HG03095 (cell line): ENCODE results near the gene BMPR1A.
"Not testable (repeated sequence)": the region's sequence is repeated elsewhere in the genome, so short reads cannot be mapped to it uniquely, and the experiment has no call there.

Experiments used
- ATAC-seq: cut with Tn5 transposase; IDR thresholded peaks from one replicate; pipeline ENCODE4 v1.9.1; 2021; ENCODE audit warnings: moderate library complexity; ENCODE audit not compliant: unreplicated experiment

Gene BMPR1A

DNA sequence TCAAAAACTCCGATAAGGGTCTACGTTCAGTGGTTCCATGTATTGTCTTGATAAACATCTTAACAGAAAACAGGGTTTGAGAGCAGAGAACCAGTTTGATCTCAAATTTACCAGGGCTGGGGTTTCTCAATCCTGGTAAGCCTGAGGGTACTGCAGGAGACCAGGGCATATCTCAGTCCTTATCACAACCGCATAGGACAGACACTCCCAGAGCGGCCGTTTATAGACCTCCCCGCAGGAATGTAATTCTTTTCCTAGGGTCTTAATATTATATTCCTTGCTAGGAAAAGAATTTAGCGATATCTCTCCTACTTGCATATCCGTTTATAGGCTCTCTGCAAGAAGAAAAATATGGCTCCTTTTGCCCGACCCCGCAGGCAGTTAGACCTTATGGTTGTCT is 196.3 kb downstream of the BMPR1A start:
- not testable (repeated sequence) for ATAC-seq

DNA sequence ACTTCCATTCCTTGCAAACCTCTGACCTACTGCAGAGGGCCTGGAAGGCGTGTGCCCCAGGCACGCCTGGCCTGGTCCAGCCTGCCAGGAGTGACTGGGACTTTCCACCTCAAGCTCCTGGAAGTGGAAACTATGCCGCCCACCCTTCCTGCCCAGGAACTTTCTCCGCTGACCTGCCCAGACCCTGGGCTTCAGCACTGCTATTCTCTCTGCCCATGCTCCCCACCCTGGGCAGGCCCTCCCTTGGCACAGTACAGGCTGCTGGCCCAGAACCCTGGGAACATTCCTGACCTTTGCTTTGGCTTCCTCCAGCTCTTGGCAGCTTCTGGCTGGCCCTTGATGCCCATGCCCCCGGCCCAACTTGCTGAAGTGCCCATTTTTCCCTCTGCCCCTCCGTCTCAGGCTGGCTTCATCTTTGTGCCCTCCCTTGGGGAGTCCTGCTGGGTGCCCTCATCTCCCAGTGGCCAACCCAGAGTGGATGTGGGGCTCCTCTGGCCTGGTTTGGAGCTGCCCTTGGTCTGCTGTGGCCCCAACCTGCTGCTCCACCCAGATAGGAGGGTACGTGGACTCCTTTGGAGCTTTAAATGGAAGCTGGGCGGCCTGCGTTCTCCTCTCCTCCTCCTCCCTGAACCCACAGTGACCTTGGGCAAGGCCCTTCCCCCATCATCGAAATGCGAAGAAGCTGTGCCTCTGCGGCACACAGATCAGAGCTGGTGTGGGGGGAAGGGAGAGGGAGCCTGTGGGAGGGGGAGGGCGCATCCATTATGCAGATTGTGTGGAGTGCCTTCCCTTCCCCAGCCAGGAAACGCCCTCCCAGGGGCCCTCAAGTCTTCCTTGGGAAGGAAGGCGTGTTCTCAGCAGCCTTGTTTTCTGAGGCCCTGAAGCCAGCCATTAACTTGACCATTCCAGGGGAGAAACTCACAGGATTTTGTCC is 197.6 kb downstream of the BMPR1A start:
- no peak for ATAC-seq

DNA sequence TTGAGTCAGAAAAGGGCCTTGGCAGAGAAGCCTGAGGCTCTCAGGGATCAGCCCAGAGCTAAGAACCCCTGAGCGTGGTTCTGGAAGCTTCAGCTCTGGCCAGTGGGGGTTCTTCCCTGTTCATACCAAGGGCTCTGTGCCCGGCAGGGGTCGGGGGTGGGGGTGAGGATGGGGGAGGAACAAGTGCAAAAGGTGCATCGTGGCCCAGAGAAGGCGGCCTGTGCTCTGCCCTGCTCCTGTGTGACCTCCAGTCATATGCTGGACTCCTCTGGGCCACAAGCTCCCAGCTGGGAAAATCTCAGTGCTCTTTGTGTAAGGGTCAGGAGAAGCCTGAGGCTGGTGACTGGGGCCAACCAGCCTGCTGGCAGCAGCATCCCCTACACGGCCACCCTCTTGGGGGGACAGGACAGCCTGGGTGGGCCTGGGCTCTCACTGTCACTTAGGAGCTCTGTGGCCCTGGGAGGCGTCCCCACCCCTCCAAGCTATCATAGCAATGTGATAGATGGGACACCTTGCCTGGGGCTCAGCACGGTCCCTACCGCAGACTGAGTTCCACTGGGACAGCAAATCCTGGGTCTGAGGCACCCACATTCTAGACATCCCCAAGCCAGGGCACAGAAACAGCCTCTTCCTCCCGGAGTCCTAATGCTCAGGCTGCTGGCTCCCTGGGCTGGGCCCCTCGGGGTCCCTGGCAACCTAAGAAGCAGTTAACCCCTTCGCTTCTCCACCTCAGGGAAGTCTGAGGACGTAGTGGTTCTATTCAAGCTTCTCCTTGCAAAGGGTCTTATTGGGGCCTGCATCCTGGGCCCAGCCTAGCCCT is 198.5 kb downstream of the BMPR1A start:
- no peak for ATAC-seq

DNA sequence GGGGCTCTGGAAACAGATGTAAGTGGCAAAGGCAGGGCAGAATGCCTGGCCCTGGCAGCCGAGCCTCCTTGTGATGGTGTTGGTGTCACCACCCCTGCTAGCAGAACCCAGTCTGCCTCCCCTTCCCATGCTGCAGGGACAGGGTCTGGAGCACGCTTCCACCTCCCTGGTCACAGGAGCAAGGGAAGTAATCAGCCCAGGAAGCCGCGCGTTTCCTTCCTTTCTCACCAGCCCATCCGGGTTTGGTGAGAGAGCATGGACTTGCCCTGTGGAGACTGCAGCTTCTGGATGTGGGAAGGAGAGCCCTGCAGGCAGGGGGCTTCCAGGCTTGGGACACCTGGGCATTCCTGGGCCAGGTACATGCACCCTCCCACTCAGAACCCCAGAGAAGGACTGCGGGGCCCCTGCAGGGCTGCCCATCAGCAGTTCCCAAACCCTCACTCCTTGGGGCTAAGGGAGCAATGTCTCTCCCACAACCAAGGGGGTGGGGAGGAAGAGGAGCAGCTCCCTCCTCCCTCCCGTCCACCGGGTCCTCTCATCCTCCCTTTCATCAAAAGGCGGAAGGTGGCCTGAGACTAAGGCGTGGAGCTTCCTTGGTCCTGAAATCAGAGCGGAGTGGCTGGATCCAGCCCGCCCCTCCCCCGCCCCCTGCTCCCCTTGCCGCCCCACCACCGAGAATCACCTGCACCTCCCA is 199.2 kb downstream of the BMPR1A start:
- no peak for ATAC-seq

DNA sequence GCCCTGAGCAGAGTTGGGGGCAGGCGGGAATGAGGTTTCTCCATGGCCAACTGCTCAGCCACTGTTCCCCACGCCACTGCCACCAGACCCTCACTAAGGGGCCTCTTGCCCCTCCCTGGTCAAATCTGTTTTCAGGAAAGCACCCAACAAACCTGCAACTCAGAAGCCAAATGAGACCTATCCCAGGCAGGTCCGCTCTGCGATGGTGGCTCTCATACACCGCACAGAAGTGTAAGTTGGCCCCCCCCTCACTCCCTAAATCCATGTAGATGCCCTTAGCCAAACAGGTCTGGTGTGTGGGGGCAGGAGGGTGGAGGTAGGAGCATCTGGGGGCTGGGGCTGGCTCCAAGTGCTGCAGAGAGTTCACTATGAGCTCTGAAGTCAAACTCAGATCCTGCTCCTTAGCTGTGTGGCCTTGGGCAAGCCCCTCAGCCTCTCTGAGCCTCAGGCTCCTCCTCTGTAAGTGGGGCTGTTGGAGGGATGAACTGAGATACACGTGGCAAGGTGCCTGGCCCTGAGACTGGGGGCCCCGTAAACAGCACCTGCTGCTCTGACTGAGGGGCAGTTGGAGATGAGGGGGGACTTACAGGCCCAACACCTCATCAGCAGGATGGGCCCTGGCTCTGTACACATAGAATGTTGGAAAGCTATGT is 199.9 kb downstream of the BMPR1A start:
- ATAC-seq: no peak

DNA sequence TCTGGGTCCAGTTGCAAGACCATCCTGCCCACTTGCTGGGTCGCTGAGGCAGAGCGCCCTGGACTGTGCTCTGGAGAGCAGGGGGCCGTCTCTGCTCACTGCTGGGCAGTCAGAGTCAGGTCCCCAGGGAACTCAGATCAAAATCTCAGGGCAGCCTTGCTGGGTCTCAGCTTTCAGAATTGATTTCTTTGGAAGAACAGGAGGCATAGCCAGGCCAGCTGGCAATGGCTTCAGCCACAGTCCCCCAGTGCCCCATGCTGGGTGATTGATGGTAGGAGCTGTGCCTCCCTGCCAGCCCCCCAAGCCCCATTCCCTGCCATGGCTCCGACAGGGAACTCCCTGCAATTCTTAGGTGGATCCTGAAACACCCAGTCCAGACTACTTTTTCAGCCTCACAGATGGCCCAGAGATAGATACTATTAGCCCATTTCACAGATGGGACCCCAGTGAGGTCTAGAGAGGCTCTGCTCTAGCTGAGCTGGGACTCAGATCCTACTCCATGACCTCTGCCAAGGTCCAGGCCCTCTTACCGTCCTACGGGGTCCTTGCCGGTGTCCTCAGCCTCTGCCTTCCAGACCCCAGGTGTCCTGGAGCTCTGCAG is 200.5 kb downstream of the BMPR1A start:
- no peak for ATAC-seq

DNA sequence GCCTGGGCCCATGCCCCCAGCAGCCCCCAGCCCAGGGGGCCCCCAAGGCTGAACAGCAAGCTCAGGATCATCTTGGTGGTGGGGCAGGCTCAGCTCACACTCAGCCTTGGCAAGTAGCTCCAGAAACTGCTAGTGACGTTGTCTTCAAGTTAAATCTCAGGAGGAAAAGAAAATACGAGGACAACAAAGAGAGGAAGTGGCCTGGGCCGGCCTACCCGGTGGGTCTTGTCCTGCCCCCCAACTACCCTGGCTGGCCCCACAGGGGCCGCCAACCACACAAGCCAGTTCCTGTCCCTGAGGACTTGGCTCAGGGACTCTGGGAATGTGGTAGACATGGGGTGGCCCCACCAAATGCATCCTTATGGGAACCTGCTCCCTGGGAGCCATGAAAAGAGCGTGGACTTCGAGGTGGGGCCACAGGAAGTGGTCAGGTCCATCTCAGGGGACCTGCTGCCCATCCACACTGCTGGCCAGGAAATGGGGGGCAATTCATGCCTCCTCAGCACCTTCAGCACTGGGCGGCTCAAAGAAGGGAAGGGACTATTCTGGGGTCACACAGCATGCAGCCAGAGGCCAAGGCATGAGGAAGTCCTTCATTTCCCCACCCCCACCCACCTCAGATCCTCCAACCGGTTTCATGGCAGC is 201.2 kb downstream of the BMPR1A start, which contains the start of gene MMRN2:
Gene MMRN2, minus strand, starts transcription at position 145 of the 645 bp plus-strand sequence. Its CDS starts 74 bp downstream, at position 71.
- no peak for ATAC-seq

DNA sequence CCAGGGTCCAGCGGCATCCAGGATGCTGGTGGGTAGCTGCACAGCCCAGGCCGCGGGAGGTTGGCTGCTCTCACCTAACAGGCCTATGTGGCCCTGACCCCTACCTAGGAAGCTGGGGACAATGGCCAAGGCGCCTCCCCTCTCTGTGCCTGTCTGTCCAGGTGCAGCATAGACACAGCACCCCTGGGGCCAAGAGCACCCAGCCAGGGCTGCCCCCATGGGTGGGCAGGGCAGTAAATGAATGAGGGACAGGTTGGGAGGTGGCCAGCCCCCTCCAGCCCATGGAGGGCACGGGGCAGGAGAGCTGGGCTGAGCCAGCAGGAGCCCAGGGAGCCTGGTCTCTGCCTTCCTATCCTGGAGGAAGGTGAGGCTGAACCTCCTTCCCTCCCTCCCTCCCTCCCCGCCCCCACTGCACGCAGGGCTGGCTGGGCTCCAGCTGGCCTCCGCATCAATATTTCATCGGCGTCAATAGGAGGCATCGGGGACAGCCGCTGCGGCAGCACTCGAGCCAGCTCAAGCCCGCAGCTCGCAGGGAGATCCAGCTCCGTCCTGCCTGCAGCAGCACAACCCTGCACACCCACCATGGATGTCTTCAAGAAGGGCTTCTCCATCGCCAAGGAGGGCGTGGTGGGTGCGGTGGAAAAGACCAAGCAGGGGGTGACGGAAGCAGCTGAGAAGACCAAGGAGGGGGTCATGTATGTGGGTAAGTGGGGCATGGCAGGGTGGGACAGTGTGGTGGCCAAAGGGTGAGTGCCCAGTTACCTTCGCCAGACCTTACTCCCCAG is 201.9 kb downstream of the BMPR1A start, which contains the start of gene SNCG:
Gene SNCG, plus strand, starts transcription at position 484 of the 785 bp plus-strand sequence. Its CDS starts 99 bp downstream, at position 583.
- no peak for ATAC-seq

DNA sequence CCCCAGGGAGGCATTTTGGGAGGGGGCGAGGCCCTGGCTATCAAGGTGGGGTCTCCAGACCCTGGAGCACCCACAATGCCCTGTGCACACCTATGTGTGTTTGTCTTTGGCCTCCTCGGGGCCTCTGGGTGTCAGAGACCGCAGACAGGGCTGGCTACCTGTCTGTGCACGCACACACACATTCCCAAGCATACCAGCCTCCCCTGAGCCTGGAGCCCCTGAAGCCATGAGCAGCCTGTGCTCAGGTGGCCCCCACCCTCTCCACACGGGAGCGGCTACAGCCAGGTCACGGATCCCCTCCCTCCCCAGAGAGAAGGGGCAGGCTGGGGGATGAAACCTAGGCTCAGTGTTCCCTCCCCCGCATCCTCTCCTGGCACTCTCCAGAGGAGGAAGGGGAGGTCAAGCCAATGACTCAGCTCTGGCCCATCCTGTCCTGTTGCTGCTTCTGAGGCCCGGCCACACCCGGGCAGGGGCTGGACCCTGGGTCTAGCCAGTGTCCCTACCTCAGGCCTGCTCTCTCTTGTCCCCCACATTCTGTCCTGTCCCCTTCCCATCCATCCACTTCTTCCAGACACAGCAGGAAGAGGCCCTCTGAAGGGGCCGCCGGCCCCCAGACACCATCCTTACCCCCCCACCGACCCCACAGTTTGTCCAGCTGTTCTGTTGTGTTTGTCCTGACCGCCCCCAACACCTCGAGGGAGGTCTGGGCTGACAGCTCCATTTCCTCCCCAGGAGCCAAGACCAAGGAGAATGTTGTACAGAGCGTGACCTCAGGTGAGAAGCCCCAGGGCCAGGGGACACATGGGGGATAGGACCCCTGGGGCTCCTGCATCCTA is 202.7 kb downstream of the BMPR1A start:
- no peak for ATAC-seq

DNA sequence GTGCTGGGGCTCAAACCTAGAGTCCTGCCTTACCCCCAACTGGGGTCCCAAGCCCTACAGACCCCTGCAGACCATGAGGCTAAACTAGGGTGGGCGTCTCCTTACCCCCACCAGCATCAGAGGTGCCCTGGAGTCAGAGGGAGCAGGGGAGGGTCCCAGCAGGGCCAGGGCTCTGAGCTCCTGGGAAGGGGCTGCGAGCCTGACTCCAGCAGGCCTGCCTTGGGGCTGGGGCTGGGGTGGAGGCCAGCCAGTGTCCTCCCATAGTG is 203.3 kb downstream of the BMPR1A start:
- ATAC-seq: no peak

DNA sequence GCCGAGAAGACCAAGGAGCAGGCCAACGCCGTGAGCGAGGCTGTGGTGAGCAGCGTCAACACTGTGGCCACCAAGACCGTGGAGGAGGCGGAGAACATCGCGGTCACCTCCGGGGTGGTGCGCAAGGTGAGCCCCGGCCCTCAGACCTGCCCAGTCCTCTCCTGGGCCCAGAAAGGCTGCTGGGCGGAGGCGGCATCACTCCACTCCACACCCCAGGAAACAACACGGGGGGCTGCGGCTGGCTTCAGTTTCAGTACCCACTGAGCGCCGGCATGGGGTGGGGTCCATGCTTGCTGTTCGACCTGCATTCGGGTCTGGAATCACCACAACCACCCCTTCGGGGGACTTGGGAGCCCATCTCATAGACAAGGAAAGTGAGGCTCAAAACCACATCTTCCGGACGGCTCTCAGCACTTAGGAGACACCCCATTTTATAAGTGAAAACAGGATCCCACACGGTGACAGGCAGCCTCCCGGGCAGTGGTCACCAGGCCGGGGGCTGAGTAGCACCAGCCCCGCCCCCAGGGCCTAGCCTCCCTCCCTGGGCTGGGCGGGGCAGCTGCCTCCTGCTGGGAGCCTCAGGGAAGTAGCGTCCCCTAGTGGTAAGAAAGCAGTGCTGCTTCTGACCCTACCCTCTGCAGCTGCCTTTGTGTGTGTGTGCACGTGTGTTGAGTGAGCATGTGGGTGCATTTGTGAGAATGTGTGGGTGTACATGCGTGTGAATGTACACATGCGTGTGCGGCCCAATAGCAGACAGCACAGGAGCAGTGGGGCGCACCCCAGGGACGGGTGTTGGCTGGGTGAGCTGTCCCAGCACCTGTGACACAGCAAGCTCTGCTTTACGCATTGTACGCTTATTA is 203.8 kb downstream of the BMPR1A start:
- ATAC-seq: peak; percentile 64

DNA sequence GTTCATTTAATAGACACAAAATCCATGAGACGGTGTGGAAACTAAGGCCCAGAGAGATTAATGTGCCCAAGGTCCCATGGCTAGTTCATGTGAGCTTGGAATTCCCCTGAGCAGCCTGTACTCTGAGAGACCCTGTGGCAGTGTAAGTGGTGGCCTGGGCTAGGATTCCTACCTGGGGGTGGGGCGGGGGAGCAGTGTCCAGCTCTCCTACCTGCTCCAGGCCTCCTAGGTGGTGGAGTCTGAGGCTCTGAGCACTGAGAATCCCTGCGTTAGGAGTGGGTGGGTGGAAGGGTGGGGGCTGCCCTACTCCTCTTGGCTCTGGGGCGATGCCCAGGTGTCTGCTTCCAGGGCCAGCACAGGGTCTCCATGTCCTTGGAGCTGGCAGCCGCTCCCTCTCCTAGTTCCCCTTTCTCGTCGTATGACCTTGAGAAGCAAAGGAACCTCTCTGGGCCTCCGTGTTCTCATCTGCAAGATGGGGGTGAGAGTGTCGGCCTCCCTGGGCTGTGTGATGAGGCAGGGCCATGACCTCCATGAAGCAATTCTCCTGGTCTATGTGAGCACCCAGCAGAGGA is 204.5 kb downstream of the BMPR1A start:
- ATAC-seq: no peak

DNA sequence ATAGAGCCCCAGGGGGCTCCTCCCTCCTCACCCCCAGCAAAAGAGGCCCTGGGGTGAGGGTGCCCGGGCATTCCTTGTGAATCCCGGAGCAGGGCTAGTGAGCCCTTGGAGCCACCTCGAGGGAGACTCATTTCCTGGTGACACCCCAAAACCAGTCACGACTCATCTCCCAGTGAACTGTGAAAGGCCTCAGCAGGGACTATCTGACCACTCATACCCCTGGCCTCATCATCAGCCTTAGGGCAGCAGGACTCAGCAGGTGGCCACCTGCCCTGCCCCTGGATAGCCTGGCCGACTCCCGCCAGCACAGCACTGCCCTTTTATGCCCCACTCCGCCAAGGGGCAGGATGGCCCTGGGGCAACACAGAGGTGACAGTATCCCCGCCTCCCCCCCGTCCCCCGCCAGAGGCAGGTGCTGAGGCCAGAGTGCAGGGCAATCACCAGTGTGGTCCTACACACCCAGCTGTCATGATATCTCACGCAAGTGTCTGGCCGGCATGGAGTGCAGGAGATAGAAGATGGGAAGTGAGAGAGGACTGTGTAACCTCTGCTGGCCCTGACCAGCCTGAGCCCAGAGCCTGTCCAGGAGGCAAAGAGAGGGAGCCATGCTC is 205.2 kb downstream of the BMPR1A start:
- ATAC-seq: no peak

DNA sequence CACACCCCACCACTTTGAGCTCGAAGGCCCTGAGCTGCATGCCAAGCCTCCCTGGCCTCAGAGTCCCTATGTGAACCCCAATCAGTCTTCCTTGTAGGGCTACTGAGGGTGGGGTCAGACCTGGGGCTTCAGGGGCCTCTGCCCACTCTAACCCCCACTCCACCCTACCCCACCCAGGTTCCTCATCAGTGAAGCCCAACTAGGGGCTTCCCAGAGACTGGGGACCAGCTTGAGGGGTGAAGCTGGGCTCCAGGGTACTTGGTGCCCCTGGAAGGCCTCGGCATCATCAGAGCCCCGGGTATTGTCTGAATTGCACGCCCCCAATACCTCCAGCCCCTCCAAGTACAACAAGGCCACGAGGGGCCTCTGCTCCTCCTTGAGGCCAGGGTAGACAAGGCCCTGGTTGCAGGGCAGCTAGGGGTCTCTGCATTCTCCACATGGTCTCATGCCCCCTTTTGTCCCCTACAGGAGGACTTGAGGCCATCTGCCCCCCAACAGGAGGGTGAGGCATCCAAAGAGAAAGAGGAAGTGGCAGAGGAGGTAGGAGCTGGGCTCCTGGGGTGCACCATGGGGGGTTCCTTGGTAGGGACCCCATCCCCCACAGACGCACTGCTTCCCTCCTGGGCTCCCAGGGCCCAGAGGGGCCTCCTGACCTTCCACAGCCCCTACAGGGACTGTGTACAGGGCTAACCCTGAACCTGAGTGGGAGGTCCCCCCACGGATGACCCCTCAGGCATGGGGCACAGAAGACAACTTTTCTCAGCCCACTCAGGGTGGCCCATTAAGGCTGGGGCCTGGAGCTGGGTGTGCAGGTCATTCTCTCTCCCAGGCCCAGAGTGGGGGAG is 205.9 kb downstream of the BMPR1A start:
- ATAC-seq: no peak

DNA sequence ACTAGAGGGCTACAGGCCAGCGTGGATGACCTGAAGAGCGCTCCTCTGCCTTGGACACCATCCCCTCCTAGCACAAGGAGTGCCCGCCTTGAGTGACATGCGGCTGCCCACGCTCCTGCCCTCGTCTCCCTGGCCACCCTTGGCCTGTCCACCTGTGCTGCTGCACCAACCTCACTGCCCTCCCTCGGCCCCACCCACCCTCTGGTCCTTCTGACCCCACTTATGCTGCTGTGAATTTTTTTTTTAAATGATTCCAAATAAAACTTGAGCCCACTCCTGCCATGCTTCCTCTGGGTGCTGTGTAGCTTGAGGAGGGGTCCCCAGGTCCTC is 206.5 kb downstream of the BMPR1A start:
- no peak for ATAC-seq
